Glutamatergic neuron (in vitro differentiated cells): Measurements from ENCODE around the gene ZNF76. TPM values are rescaled to one million over a fixed set of nuclear protein-coding genes. Genes with fewer than 3 reads are reported as not detected.

Experiments
- DNase-seq: peaks from one replicate; pipeline ENCODE4 v3.0.0; 2022
- H3K27ac Mint-ChIP-seq: one replicate; pipeline ENCODE4 v1.8.0; 2020; ENCODE audit warnings: mild to moderate bottlenecking, mixed read lengths, inconsistent platforms; ENCODE audit not compliant: unreplicated experiment
- H3K27me3 Mint-ChIP-seq: one replicate; pipeline ENCODE4 v1.8.0; 2020; ENCODE audit warnings: mild to moderate bottlenecking, moderate library complexity, mixed read lengths, inconsistent platforms; ENCODE audit not compliant: unreplicated experiment
- H3K36me3 Mint-ChIP-seq: one replicate; pipeline ENCODE4 v1.8.0; 2020; ENCODE audit warnings: mild to moderate bottlenecking, mixed read lengths, inconsistent platforms; ENCODE audit not compliant: unreplicated experiment
- H3K4me1 Mint-ChIP-seq: one replicate; pipeline ENCODE4 v1.8.0; 2020; ENCODE audit warnings: mild to moderate bottlenecking, low read depth, mixed read lengths, inconsistent platforms; ENCODE audit not compliant: unreplicated experiment
- H3K4me3 Mint-ChIP-seq: one replicate; pipeline ENCODE4 v1.8.0; 2020; ENCODE audit warnings: mild to moderate bottlenecking, mixed read lengths, inconsistent platforms; ENCODE audit not compliant: unreplicated experiment
- H3K9me3 Mint-ChIP-seq: one replicate; pipeline ENCODE4 v1.8.0; 2020; ENCODE audit warnings: mild to moderate bottlenecking, moderate library complexity, mixed read lengths, inconsistent platforms; ENCODE audit not compliant: unreplicated experiment
- CTCF ChIP-seq: fragments of 200-600 bp; sonication (generic); IDR thresholded peaks from one replicate; pipeline ENCODE4 v1.5.0; 2021; ENCODE audit not compliant: partially characterized antibody, unreplicated experiment
- total RNA-seq: library from RNA; stranded (reverse); fragmentation: NEBNext Ultra II Directional; extraction: Animal tissue kit (Norgen Biotek cat#: 25700); gene quantifications from one replicate; pipeline ENCODE4 v1.2.1, GENCODE V29; 2021; ENCODE audit not compliant: unreplicated experiment

The ZNF76 gene
- total RNA-seq, 1 donor from 2014 or later, result 38.3 TPM

- DNase-seq, result no peak
- no peaks in the 10 kb centered on the region for H3K4me1 Mint-ChIP-seq
- H3K36me3 Mint-ChIP-seq, result peaks cover 6% of the 10 kb centered on the region
- peaks cover 3% of the 10 kb centered on the region for H3K27me3 Mint-ChIP-seq
- no peak overlapping the region for H3K4me3 Mint-ChIP-seq
- TF ChIP-seq CTCF, result no peak
- H3K27ac Mint-ChIP-seq, result no peak overlapping the region
- peaks cover 10% of the 10 kb centered on the region for H3K9me3 Mint-ChIP-seq
Observed at GRCh38 chr6:35228481-35228880, 31.1 kb upstream of the ZNF76 start.

DNA sequence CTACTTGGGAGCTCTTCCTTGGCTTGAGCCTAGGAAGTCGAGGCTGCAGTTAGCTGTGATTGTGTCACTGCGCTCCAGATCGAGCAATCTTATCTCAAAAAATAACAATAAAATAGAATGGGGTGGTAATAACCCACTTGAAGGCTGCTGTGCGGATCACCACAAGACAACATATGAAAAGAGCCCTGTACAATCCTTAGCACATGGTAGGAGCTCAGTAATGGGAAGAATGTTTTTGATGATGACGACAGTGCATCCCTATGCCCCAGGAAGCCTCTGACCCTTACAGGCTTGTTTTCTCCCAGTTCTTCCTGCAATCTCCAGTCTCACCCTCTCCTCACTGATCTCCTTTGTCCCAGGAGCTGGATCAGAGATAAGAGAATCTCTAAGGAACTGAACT lies 30.2 kb upstream of the ZNF76 start:
- DNase-seq, result no peak
- H3K27ac Mint-ChIP-seq, result no peak overlapping the region
- no peaks in the 10 kb centered on the region for H3K4me1 Mint-ChIP-seq
- peaks cover 13% of the 10 kb centered on the region for H3K36me3 Mint-ChIP-seq
- H3K4me3 Mint-ChIP-seq, result no peak overlapping the region
- no peak for TF ChIP-seq CTCF
- peaks cover 6% of the 10 kb centered on the region for H3K27me3 Mint-ChIP-seq
- peaks cover 12% of the 10 kb centered on the region for H3K9me3 Mint-ChIP-seq

GRCh38 chr6:35230498-35230897 lies 29.0 kb upstream of the ZNF76 start:
- TF ChIP-seq CTCF, result no peak
- Mint-ChIP-seq H3K4me3 (no peak overlapping the region), H3K27me3 (peaks cover 8% of the 10 kb centered on the region), H3K9me3 (peaks cover 15% of the 10 kb centered on the region), H3K36me3 (peaks cover 21% of the 10 kb centered on the region), H3K27ac (no peak overlapping the region), H3K4me1 (no peaks in the 10 kb centered on the region)
- no peak for DNase-seq

GRCh38 chr6:35230950-35231349 lies 28.6 kb upstream of the ZNF76 start:
- no peak overlapping the region for H3K27ac Mint-ChIP-seq
- no peak for DNase-seq
- H3K4me1 Mint-ChIP-seq, result no peaks in the 10 kb centered on the region
- peaks cover 15% of the 10 kb centered on the region for H3K9me3 Mint-ChIP-seq
- TF ChIP-seq CTCF, result no peak
- H3K4me3 Mint-ChIP-seq, result no peak overlapping the region
- peaks cover 21% of the 10 kb centered on the region for H3K36me3 Mint-ChIP-seq
- H3K27me3 Mint-ChIP-seq, result peaks cover 8% of the 10 kb centered on the region

DNA sequence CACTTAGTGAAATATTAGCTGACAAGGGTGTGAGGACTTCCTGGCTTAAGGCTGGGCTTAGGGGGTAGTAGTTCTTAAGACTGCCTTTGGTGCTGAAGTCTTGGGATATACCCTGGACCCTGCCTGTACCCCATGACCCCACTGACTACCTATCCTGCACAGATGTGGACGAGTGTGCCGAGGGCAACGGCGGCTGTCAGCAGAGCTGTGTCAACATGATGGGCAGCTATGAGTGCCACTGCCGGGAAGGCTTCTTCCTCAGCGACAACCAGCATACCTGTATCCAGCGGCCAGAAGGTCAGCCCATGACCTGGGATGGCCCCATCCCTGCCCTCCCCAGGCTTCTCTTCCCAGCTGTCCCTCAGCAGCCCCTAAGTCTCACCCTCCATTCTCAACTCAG lies 28.0 kb upstream of the ZNF76 start:
- no peak for TF ChIP-seq CTCF
- Mint-ChIP-seq H3K9me3 (peaks cover 15% of the 10 kb centered on the region), H3K4me1 (no peaks in the 10 kb centered on the region), H3K27me3 (peaks cover 8% of the 10 kb centered on the region), H3K4me3 (no peak overlapping the region), H3K27ac (no peak overlapping the region), H3K36me3 (peaks cover 21% of the 10 kb centered on the region)
- DNase-seq, result no peak
